GM04503 (cell line): ENCODE data around the gene BAZ2A.
"Not testable (repeated sequence)": the region's sequence is repeated elsewhere in the genome, so short reads cannot be mapped to it uniquely, and the experiment has no call there.

Experiments
- DNase-seq: peaks from one replicate; pipeline ENCODE4 v3.0.0-alpha.2; 2012; ENCODE audit warnings: low read depth

Gene BAZ2A

DNA sequence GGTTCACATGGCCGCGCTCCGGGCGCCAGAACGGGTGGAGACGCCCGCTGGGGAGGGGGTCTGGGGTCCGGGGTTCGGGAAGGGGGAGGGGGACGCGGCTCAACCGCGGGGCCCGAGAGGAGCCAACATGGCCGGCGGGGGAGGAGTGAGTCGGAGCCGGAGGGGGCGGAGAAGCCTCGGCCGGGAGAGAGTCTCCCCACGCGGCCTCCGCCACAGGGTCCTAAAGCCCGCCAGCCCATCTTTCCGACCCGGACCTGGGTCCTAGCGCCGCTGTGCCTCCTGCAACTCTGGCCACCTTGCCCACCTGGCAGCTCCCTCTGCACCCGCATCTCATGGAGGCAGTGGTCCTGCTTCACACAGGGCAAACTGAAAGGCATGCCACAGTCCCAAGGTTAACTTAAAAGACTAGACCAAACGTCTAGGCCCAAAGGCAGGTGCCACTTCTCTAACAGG lies at the start of gene BAZ2A:
TSS of gene BAZ2A (minus strand) at position 147 of the 453 bp plus-strand sequence. CDS start 12,796 bp downstream, outside the sequence.
- DNase-seq, result no peak

DNA sequence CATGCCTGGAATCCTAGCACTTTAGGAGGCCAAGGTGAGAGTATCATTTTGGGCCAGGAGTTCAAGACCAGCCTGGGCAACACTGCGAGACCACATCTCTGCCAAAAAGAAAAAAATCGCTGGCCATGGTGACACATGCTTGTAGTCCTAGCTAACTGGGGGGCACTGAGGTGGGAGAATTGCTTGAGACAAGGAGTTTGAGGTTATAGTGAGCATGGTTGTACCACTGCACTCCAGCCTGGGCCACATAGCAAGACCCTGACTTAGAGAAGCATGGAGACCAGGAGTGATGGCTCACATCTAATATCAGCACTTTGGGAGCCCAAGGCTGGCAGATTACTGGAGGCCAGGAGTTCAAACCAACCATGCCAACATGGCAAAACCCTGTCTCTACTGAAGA lies 48.7 kb upstream of the BAZ2A start:
- no peak for DNase-seq

DNA sequence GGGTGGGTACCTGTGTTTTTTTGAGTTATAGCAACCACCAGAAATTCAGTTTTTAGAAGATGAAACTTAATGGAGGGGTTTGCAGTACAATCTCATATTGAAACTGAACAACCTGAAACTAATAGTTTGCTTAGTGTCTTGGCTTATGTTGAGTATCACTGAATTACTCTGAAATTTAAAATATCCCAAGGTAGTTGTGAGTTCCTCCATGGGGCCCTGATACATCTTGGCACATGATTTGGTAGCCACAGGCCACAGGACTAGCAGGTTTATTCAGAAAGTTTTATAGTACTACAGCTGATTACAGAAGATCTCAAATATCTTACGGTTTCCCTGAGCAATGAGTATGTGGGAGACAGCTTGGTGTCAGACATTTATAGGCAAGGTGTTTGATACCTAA lies 47.6 kb upstream of the BAZ2A start:
- no peak for DNase-seq

GRCh38 chr12:56676851-56677580 lies 46.9 kb upstream of the BAZ2A start:
- DNase-seq, result no peak

- no peak for DNase-seq
These were observed 41.5 kb upstream of the BAZ2A start for GRCh38 chr12:56671608-56672007.

DNA sequence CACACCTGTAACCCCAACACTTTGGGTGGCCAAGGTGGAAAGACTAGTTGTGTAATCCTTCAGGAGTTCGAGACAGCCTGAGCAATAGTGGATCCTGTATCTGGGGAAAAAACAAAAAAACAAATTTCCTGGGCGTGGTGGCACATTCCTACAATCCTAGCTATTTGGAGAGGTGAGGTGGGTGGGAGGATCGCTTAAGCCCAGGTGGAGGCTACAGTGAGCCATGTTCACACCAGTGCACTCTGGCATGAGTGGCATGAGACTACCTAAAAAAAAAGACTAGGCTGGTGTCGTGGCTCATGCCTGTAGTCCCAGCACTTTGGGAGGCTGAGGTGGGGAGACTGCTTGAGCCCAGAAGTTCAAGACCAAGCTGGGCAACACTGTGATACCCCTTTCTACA lies 40.7 kb upstream of the BAZ2A start:
- DNase-seq, result no peak

GRCh38 chr12:56668197-56668457 lies 38.0 kb upstream of the BAZ2A start:
- no peak for DNase-seq

DNA sequence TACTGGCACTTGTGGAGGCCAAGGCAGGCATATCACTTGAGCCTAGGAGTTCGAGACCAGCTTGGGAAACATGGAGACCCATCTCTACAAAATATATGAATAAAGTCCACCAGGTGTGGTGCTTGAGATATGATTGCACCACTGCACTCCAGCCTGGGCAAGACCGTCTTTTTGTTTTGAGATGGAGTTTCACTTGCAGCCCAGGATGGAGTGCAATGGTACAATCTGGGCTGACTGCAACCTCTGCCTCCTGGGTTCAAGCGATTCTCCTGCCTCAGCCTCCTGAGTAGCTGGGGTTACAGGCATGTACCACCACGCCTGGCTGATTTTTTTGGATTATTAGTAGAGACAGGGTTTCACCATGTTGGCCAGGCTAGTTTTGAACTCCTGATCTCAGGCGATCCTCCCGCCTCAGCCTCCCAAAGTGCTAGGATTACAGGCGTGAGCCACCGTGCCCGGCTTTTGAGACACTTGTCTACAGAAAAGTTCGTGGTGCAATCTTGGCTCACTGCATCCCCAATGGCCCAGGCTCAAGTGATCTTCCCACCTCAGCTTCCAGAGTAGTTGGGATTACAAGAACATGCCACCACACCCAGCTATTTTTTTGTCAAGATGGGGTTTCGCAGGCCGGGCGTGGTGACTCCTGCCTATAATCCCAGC lies 32.0 kb upstream of the BAZ2A start:
- DNase-seq, result no peak

GRCh38 chr12:56661560-56661959 lies 31.4 kb upstream of the BAZ2A start:
- DNase-seq, result no peak

DNA sequence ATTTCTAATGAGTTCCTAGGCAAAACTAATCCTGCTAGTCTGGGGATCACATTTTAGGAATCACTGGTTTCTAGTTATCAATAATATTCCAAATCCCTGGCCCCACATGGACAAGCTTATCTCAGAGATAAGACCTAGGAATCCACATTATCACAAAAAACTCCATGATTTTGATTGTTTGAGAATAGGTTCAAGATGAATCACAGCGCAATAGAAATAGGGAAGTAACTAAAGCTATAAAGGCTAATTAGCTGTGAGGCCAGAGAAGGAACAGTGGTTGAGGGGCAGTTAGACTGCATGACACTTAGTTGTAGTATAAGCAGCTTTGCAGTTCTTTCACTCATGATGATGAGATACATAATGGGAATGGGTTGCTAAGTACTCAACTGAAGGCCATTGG lies 28.8 kb upstream of the BAZ2A start:
- DNase-seq, result no peak

- no peak for DNase-seq
These were observed 27.6 kb upstream of the BAZ2A start for GRCh38 chr12:56657416-56658379.

GRCh38 chr12:56653781-56654180 lies 23.7 kb upstream of the BAZ2A start:
- DNase-seq, result not testable (repeated sequence)

DNA sequence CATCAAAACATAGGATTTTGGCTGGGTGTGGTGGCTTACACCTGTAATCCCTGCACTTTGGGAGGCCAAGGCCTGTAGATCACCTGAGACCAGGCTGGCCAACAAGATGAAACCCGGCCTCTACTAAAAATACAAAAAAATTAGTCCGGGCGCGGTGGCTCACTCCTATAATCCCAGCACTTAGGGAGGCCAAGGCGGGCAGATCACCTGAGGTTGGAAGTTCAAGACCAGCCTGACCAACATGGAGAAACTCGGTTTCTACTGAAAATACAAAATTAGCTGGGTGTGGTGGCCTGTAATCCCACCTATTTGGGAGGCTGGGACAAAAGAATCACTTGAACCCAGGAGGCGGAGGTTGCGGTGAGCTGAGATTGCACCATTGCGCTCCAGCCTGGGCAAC lies 17.9 kb upstream of the BAZ2A start:
- not testable (repeated sequence) for DNase-seq

DNA sequence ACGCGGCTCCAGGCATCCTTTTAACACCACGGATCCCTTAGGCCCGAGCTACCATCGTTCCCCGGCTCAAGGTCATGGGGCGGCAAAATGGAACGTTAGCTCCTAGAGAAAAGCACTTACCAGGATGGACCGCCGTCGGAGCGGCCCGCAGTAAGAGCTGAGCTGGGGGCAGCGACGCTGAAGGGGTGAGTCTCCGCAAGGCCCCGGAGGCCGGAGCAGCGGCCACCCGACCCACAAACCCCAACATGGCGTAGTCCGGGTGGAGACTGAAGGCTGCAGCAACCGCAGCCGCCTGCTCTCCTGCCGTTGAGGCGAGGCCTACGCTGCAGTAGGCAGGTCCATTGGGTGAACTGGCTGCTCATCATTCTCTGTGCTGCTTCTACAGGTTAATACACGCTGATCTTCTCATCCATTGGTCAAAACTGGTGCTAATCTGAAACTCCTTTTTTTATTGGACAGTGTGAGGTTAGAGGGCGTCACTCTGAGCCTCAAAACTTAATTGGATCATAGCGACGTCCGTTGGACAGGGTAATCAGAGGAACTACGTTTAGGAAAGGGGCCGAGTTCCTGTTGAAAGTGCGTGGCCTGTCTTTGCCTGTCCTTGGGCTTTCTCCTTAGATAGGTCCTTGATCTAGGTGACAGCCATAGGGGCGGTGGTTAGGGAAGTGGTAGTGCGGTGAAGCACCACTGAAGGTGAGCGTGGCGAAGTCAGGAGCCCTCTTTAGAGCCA lies 15.8 kb upstream of the BAZ2A start, which contains the start of gene ATP5F1B:
TSS of gene ATP5F1B (minus strand) at position 268 of the 730 bp plus-strand sequence. CDS start at position 247, 21 bp downstream.
- DNase-seq, result peak; percentile 100

DNA sequence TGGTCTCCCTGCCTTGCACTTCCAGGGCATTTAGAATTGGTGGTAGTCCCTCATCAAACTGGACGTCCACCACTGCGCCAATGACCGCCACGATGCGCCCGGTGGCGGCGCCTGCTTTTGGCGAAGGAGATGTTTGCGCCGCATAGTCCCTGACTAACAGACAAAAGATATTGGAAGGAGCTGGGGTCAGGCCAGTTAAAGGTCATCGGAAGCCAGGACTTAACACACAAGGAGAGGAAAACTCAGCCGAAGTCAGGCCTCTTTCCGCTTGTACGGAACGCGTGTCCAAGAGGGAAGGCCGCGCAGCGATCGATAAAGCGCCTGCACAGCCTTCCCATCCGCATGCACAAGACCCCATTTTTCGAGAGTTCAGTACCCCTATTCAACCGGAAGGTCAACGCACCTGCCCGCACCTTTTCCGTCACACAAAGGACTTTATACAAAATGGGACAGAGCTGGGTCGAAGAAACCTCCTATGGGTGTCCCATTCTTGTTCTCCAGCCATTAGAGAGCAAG lies 15.1 kb upstream of the BAZ2A start:
- DNase-seq, result no peak

DNA sequence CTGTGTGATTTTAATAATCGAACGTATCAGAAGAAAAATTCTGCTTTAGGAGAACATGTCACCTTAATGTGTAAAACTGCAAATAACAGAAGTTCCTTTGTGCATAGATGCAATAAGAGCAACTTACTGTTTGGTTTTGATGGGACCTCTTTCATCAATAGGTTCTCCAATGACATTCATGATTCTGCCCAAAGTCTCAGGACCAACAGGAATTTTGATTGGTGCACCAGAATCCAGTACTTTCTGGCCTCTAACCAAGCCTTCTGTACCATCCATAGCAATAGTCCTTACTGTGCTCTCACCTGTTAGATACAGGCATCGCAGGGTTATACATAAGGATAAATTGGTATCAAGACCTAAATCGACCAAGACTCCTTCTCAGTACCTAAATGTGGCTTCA lies 14.5 kb upstream of the BAZ2A start:
- DNase-seq, result no peak

- DNase-seq, result no peak
These were observed 11.1 kb upstream of the BAZ2A start for GRCh38 chr12:56641219-56641618.

- no peak for DNase-seq
These were observed 7.5 kb upstream of the BAZ2A start for GRCh38 chr12:56637621-56638020.

DNA sequence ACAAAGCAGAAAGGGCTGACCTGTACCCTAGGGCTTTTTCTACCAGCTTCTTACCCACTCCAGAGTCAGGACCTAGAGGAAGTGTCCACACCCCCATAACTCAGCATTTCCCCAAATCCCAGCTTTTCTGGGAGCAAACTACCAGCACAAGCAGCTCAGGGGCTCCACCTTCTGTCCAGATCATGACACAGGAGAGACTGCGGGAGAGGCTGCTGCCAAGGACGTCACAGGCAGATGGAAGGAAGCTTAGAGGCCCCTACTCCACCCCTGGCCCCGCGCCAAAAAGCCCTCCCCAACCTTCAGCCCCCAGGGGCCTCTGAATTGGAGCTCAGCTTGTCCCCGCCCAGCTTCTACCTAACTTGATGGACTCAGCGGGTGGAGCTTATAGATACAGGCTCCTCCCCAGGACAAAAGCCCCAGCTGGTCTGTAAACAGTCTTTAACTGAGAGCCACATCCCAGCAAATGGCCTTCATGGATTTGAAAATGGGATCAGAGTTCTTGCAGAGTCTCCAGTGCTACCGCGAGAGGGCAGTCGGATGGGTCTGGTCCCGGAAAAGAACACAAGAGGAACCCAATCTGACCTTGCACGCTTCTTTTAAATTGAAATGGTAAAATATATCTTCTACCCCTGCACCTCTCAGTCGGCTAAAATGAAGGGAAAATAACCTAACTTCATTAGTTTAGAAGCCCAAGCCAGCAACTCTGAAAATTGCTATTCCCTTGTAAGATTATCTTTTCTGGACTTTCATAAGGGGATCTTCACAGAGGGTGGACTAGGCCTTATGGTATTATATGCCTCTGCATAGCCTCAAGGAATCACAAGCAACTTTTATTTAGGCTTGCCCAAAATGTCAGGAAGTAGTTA lies 6.8 kb upstream of the BAZ2A start:
- peak; percentile 98 for DNase-seq

DNA sequence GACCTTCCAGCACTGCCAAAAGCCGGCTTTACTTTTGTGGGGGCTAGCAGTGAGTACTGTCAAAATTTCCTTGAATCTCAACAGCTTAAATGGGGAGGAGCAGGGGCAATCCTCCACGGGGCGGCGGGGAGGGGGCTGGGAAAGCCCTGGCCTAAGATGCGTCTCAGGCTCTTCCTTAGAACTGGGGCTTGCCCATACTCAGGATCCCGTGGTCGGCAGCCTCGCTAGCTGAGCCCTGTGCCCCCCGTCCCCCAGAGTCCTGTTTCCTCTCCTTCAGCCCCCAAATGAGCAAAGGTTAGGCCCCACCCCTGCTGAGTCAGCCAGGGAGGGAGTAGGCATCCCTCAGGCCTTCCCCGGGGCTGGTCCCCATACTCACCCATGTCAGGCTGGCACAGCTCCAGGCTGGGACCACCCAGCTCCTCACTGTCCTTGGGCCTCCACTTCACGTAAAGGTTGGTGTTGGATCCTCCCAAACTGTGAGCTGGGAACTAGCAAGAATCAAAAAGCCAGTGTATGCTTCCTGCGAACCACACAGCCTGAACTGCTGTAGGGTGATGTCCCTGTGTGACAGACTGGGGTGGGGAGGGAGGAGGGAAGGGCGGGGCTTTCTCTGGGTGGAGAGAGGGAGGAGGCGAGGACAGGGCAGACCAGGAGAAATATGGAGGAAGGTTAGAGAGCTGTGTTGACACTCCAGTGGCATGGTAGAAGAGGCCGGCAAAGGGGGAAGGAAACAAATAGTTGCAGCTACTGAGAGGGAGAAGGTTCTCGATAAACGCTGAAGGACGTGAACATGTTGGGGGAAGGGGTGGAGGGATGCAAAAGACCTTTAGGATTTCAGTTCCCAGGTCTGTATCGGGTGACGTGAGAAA lies 5.9 kb upstream of the BAZ2A start:
- peak; percentile 73 for DNase-seq
